HEK293 (cell line): Measurements from ENCODE around the gene MLEC.
A peak's percentile ranks its signal among the peaks of the same experiment; 100 is the strongest.

ENCODE experiments used
- CTCF ChIA-PET: fragments of 350-600 bp; formaldehyde crosslinking; extraction: SDS; loops from one replicate; lab custom pipeline; 2021; ENCODE audit warnings: antibody characterized with exemption; lab: Yijun Ruan, JAX
- POLR2A ChIA-PET: fragments of 300-600 bp; formaldehyde crosslinking; extraction: SDS; loops from one replicate; lab custom pipeline; 2020; ENCODE audit warnings: antibody characterized with exemption, inconsistent platforms; lab: Yijun Ruan, JAX
- H3K27ac ChIP-seq: fragments of 200-500 bp; sonication (Bioruptor generic); 2 replicates; pipeline ENCODE4 v1.5.1; 2014; ENCODE audit warnings: low read depth, low read length, control low read depth, inconsistent platforms; ENCODE audit errors: extremely low read depth
- H3K36me3 ChIP-seq, 2 experiments: fragments of 200-500 bp in 1 of 2; sonication (Bioruptor generic) in 1 of 2; 1 replicate in 1 of 2; 2 replicates in 1 of 2; pipeline ENCODE4 v1.5.1; 2014 to 2017; ENCODE audit warnings: inconsistent platforms in 2 of 2, low read length in 2 of 2; ENCODE audit not compliant: control insufficient read depth in 2 of 2, insufficient read depth in 1 of 2
- H3K4me1 ChIP-seq: fragments of 200-500 bp; sonication (Bioruptor generic); 2 replicates; pipeline ENCODE4 v1.5.1; 2014; ENCODE audit warnings: mild to moderate bottlenecking, low read length, inconsistent platforms; ENCODE audit not compliant: control insufficient read depth, insufficient read depth
- H3K4me3 ChIP-seq: 2 replicates; pipeline ENCODE4 v1.5.1; 2011; ENCODE audit warnings: low read depth, mild to moderate bottlenecking, control low read depth, low read length, moderate library complexity
- H3K9me3 ChIP-seq: fragments of 200-500 bp; sonication (Bioruptor generic); 2 replicates; pipeline ENCODE4 v1.5.1; 2014; ENCODE audit warnings: low read depth, low read length, inconsistent platforms; ENCODE audit not compliant: control insufficient read depth, insufficient read depth
- HOXC10 ChIP-seq: sonication (generic); formaldehyde crosslinking; IDR thresholded peaks from 2 replicates; pipeline ENCODE4 v1.8.1; 2023; ENCODE audit warnings: mild to moderate bottlenecking, missing genetic modification reagents
- MEIS1 ChIP-seq: sonication (generic); formaldehyde crosslinking; IDR thresholded peaks from 2 replicates; pipeline ENCODE4 v1.8.1; 2022; ENCODE audit warnings: missing genetic modification reagents, mild to moderate bottlenecking, borderline replicate concordance
- SCRT1 ChIP-seq: fragments of 450-650 bp; formaldehyde crosslinking; IDR thresholded peaks from 2 replicates; pipeline ENCODE4 v1.5.1; 2016; ENCODE audit warnings: missing biosample characterization, missing genetic modification characterization, borderline replicate concordance
- SP7 ChIP-seq: fragments of 450-650 bp; formaldehyde crosslinking; IDR thresholded peaks from 2 replicates; pipeline ENCODE4 v1.5.1; 2016; ENCODE audit warnings: missing biosample characterization, missing genetic modification characterization
- ZBTB48 ChIP-seq: fragments of 450-650 bp; formaldehyde crosslinking; IDR thresholded peaks from 2 replicates; pipeline ENCODE4 v1.5.1; 2016; ENCODE audit warnings: missing biosample characterization, missing genetic modification characterization
- ZFP69B ChIP-seq: fragments of 450-650 bp; formaldehyde crosslinking; IDR thresholded peaks from 2 replicates; pipeline ENCODE4 v1.5.1; 2016; ENCODE audit warnings: missing biosample characterization, missing genetic modification characterization
- ZNF2 ChIP-seq: fragments of 450-650 bp; formaldehyde crosslinking; IDR thresholded peaks from 2 replicates; pipeline ENCODE4 v1.5.1; 2016; ENCODE audit warnings: missing biosample characterization, missing genetic modification characterization
- ZNF248 ChIP-seq: fragments of 450-650 bp; formaldehyde crosslinking; IDR thresholded peaks from 2 replicates; pipeline ENCODE4 v1.5.1; 2017; ENCODE audit warnings: missing biosample characterization, missing genetic modification characterization
- ZNF514 ChIP-seq: fragments of 450-650 bp; formaldehyde crosslinking; IDR thresholded peaks from 2 replicates; pipeline ENCODE4 v1.5.1; 2016; ENCODE audit warnings: missing biosample characterization, missing genetic modification characterization
- ZNF664 ChIP-seq: fragments of 450-650 bp; formaldehyde crosslinking; IDR thresholded peaks from 2 replicates; pipeline ENCODE4 v1.5.1; 2016; ENCODE audit warnings: missing biosample characterization, missing genetic modification characterization
- ZSCAN30 ChIP-seq: fragments of 450-650 bp; IDR thresholded peaks from 2 replicates; pipeline ENCODE4 v1.5.1; 2018; ENCODE audit warnings: missing biosample characterization, mild to moderate bottlenecking, missing genetic modification characterization, moderate library complexity
- TF ChIP-seq, protein P1 (sequence below): fragments of 450-650 bp; formaldehyde crosslinking; IDR thresholded peaks from 2 replicates; pipeline ENCODE4 v1.5.1; 2016; ENCODE audit warnings: missing biosample characterization, missing genetic modification characterization
- TF ChIP-seq, protein P2 (sequence below): fragments of 450-650 bp; formaldehyde crosslinking; optimal IDR thresholded peaks from 2 replicates; pipeline ENCODE3; 2016; ENCODE audit warnings: missing biosample characterization, mild to moderate bottlenecking, missing genetic modification characterization
- TF ChIP-seq, protein P3 (sequence below): fragments of 450-650 bp; formaldehyde crosslinking; IDR thresholded peaks from 2 replicates; pipeline ENCODE4 v1.5.1; 2016; ENCODE audit warnings: missing biosample characterization, missing genetic modification characterization

Gene MLEC

DNA sequence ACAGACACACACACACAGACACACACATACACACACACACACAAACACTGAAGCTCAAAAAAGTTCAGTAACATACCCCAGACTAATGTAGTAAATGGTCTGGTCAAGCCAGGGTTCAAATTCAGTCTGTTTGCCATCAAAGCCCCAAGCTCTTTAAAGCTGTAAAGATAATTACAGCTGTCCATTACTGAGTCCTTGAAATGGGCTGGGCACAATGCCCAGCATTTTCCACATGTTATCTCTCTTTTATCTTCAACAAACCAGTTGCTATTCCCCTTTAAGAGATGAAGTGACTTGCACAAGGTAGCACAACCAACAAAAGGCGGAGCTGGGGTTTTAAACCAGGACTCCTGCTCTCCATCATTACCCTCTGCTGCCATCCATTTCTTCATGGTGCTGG, 15.7 kb downstream of the MLEC start (continued):
- TF ChIP-seq, protein P1, sequence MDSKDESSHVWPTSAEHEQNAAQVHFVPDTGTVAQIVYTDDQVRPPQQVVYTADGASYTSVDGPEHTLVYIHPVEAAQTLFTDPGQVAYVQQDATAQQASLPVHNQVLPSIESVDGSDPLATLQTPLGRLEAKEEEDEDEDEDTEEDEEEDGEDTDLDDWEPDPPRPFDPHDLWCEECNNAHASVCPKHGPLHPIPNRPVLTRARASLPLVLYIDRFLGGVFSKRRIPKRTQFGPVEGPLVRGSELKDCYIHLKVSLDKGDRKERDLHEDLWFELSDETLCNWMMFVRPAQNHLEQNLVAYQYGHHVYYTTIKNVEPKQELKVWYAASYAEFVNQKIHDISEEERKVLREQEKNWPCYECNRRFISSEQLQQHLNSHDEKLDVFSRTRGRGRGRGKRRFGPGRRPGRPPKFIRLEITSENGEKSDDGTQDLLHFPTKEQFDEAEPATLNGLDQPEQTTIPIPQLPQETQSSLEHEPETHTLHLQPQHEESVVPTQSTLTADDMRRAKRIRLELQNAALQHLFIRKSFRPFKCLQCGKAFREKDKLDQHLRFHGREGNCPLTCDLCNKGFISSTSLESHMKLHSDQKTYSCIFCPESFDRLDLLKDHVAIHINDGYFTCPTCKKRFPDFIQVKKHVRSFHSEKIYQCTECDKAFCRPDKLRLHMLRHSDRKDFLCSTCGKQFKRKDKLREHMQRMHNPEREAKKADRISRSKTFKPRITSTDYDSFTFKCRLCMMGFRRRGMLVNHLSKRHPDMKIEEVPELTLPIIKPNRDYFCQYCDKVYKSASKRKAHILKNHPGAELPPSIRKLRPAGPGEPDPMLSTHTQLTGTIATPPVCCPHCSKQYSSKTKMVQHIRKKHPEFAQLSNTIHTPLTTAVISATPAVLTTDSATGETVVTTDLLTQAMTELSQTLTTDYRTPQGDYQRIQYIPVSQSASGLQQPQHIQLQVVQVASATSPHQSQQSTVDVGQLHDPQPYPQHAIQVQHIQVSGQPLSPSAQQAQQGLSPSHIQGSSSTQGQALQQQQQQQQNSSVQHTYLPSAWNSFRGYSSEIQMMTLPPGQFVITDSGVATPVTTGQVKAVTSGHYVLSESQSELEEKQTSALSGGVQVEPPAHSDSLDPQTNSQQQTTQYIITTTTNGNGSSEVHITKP: peak; percentile 52; the same call in 1 of the 2 replicates
- TF ChIP-seq SP7 (tag by site-specific recombination): peak; percentile 77

DNA sequence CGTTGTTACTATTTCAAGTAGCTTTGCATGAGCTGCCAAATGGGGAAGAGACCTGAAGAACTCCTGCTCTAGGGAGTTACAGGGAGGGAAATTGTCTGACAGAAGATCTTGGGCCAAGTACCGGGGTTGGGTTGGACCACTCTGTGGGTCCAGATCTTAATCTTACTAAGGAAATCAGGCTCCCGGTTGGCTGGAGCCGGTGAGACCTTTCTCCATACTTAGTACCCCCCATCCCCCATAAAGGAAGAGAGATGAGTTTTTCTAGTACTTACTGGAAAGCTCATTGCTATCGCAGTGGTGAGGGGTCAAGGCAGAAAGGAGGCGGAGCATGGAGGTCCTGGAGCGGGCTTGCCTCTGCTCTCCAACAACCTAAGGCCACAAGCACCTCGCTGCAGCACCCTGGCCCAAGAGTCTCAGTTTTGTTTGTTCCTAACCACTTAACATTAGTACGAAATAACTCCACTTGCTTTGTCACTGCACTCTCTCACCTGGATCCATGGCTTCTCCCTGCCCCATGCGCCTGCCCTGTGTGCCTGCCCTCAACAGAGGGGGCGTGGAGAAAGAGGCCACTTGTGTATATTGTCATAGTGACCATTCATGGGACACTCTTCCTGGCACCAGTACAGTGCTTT, 16.5 kb downstream of the MLEC start:
- Histone ChIP-seq H3K9me3 (no peaks in the 10 kb centered on the region), H3K4me3 (no peak overlapping the region), H3K27ac (no peak overlapping the region), H3K36me3 (peaks cover 22 to 57% of the 10 kb centered on the region in 2 experiments), H3K4me1 (no peaks in the 10 kb centered on the region)
- TF ChIP-seq MEIS1 (CRISPR knock-in tag) (no peak), ZNF2 (tag by site-specific recombination) (no peak), HOXC10 (CRISPR knock-in tag) (no peak), ZNF664 (tag by site-specific recombination) (no peak), ZNF514 (tag by site-specific recombination) (no peak), ZNF248 (tag by site-specific recombination) (no peak), ZBTB48 (tag by site-specific recombination) (no peak), ZSCAN30 (tag by site-specific recombination) (no peak)
- TF ChIP-seq, protein P2, sequence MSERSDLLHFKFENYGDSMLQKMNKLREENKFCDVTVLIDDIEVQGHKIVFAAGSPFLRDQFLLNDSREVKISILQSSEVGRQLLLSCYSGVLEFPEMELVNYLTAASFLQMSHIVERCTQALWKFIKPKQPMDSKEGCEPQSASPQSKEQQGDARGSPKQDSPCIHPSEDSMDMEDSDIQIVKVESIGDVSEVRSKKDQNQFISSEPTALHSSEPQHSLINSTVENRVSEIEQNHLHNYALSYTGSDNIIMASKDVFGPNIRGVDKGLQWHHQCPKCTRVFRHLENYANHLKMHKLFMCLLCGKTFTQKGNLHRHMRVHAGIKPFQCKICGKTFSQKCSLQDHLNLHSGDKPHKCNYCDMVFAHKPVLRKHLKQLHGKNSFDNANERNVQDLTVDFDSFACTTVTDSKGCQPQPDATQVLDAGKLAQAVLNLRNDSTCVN (tag by site-specific recombination): no peak
- ChIA-PET POLR2A (no interaction called here), CTCF (interaction anchor here (0.6 to 1.3 kb wide), 3 partner anchors 62 to 393 kb away, joined by 3 to 5 read pairs (median 3); no protein-coding TSS in a partner anchor)

DNA sequence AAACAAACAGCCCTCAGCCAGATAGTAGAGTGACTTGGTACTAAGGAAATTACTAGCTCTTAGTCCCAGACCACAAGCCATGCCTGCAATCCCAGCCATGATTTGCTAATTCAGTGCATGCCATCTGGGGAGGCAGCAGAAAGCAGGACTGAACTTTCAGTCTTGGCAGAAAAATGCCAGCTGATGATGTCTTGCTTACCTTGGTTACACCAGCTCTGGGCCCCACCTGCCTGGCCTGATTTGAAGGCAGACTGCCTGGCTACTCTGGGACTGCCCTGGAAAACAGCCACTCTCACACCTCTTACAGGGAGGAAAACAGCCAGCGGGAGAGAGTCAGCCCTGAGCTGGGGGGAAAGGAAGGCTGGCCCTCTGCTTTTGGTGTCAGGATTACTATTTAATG, 18.7 kb downstream of the MLEC start:
- CTCF ChIA-PET: no interaction called here
- H3K36me3 ChIP-seq: peaks cover 10 to 36% of the 10 kb centered on the region in 2 experiments
- TF ChIP-seq, protein P3, sequence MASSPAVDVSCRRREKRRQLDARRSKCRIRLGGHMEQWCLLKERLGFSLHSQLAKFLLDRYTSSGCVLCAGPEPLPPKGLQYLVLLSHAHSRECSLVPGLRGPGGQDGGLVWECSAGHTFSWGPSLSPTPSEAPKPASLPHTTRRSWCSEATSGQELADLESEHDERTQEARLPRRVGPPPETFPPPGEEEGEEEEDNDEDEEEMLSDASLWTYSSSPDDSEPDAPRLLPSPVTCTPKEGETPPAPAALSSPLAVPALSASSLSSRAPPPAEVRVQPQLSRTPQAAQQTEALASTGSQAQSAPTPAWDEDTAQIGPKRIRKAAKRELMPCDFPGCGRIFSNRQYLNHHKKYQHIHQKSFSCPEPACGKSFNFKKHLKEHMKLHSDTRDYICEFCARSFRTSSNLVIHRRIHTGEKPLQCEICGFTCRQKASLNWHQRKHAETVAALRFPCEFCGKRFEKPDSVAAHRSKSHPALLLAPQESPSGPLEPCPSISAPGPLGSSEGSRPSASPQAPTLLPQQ (tag by site-specific recombination): peak; percentile 60
- TF ChIP-seq SCRT1 (tag by site-specific recombination) (no peak), ZFP69B (tag by site-specific recombination) (0 out of 2 replicates have a peak, but pooled peaks have one; percentile 31)
- no peak overlapping the region for H3K27ac ChIP-seq
- H3K4me3 ChIP-seq: no peak overlapping the region
- H3K9me3 ChIP-seq: no peaks in the 10 kb centered on the region
- POLR2A ChIA-PET: no interaction called here
- H3K4me1 ChIP-seq: peaks cover 3% of the 10 kb centered on the region; the same call in 1 of the 2 replicates
